B cell (primary cell): Measurements from ENCODE around the gene MS4A18. TPM values are rescaled to one million over a fixed set of nuclear protein-coding genes. Genes with fewer than 3 reads are reported as not detected.

Experiments
- ATAC-seq: fragments of 200-7000 bp; cut with Tn5 transposase; one replicate; pipeline ENCODE4 v1.10.0; 2021; ENCODE audit warnings: low read depth, mild to moderate bottlenecking, moderate number of reproducible peaks, moderate library complexity
- CTCF ChIA-PET: fragments of 350-600 bp; sonication (Branson Sonifier 250); formaldehyde crosslinking; loops from one replicate; lab custom pipeline; 2021; ENCODE audit warnings: antibody characterized with exemption, inconsistent platforms; lab: Charles Lee
- POLR2A ChIA-PET: fragments of 350-600 bp; sonication (Branson Sonifier 250); formaldehyde crosslinking; loops from one replicate; lab custom pipeline; 2021; ENCODE audit warnings: antibody characterized with exemption; lab: Charles Lee
- DNase-seq: peaks from one replicate; pipeline ENCODE4 v3.0.0; 2013
- H2AFZ ChIP-seq: 2 replicates; pipeline ENCODE4 v1.6.1; 2012; ENCODE audit warnings: mild to moderate bottlenecking, low read depth, low read length; ENCODE audit not compliant: insufficient read depth, poor library complexity, severe bottlenecking
- H3K27ac ChIP-seq, 2 donors: 1 replicate in 1 of 2; 2 replicates in 1 of 2; pipeline ENCODE4 v1.5.1; 2012 to 2013; ENCODE audit warnings: low read length in 2 of 2, mild to moderate bottlenecking in 2 of 2, moderate library complexity in 1 of 2
- H3K27me3 ChIP-seq, 4 experiments: fragments of 200-600 bp in 1 of 4; sonication (generic) in 1 of 4; replicated peaks in 1 of 4; 1 replicate in 2 of 4; 2 replicates in 2 of 4; pipeline versions ENCODE4 v1.6.1 to v1.7.0; 2013 to 2016; ENCODE audit warnings: low read length in 3 of 4, mild to moderate bottlenecking in 2 of 4, mixed read lengths in 1 of 4, moderate library complexity in 1 of 4; ENCODE audit not compliant: insufficient read depth in 4 of 4, control insufficient read depth in 3 of 4; ENCODE audit errors: control extremely low read depth in 1 of 4
- H3K36me3 ChIP-seq, 2 experiments: replicated peaks in 1 of 2; 1 replicate in 1 of 2; 2 replicates in 1 of 2; pipeline versions ENCODE4 v1.6.1 to v1.7.1; 2013; ENCODE audit warnings: low read length in 1 of 2; ENCODE audit not compliant: insufficient read depth in 2 of 2, control insufficient read depth in 1 of 2; ENCODE audit errors: control extremely low read depth in 1 of 2, extremely low read depth in 1 of 2
- H3K4me1 ChIP-seq, 2 donors: fragments of 200-600 bp in 1 of 2; sonication (generic) in 1 of 2; 1 replicate in 1 of 2; 2 replicates in 1 of 2; pipeline versions ENCODE4 v1.5.1 to v1.6.1; 2013 to 2017; ENCODE audit warnings: low read length in 2 of 2; ENCODE audit not compliant: control insufficient read depth in 2 of 2, insufficient read depth in 2 of 2
- H3K4me2 ChIP-seq: replicated peaks from 2 replicates; pipeline ENCODE3; 2012; ENCODE audit warnings: mild to moderate bottlenecking, low read depth, low read length; ENCODE audit not compliant: poor library complexity, severe bottlenecking
- H3K4me3 ChIP-seq, 5 experiments: fragments of 200-600 bp in 1 of 5; sonication (generic) in 1 of 5; 1 replicate in 3 of 5; 2 replicates in 2 of 5; pipeline versions ENCODE4 v1.5.1 to v1.7.0; 2011 to 2016; ENCODE audit warnings: low read length in 4 of 5, mild to moderate bottlenecking in 4 of 5, low read depth in 2 of 5, control low read depth in 1 of 5, moderate library complexity in 1 of 5; ENCODE audit not compliant: insufficient read depth in 1 of 5; ENCODE audit errors: control extremely low read depth in 1 of 5, extremely low read depth in 1 of 5
- H3K79me2 ChIP-seq: fragments of 200-600 bp; sonication (generic); one replicate; pipeline ENCODE4 v1.6.0; 2016; ENCODE audit warnings: low read length; ENCODE audit not compliant: control insufficient read depth, insufficient read depth
- H3K9ac ChIP-seq: fragments of 200-600 bp; sonication (generic); 2 replicates; pipeline ENCODE4 v1.6.1; 2017; ENCODE audit warnings: mild to moderate bottlenecking, low read length, moderate library complexity
- H3K9me3 ChIP-seq, 3 donors: one replicate each; pipeline versions ENCODE4 v1.6.1 to v1.7.1; 2013; ENCODE audit warnings: low read length in 2 of 3; ENCODE audit not compliant: control insufficient read depth in 2 of 3, insufficient read depth in 1 of 3; ENCODE audit errors: control extremely low read depth in 1 of 3
- H4K20me1 ChIP-seq: 2 replicates; pipeline ENCODE4 v1.6.0; 2012; ENCODE audit warnings: mild to moderate bottlenecking, low read length; ENCODE audit not compliant: insufficient read depth, control insufficient read depth, poor library complexity, severe bottlenecking
- H3K27ac Mint-ChIP-seq: one replicate; pipeline ENCODE4 v1.8.0; 2021; ENCODE audit warnings: mixed read lengths
- H3K27me3 Mint-ChIP-seq: one replicate; pipeline ENCODE4 v1.8.0; 2021; ENCODE audit warnings: mixed read lengths
- H3K4me1 Mint-ChIP-seq: one replicate; pipeline ENCODE4 v1.8.0; 2021; ENCODE audit warnings: mixed read lengths
- H3K4me3 Mint-ChIP-seq: one replicate; pipeline ENCODE4 v1.8.0; 2021; ENCODE audit warnings: mixed read lengths
- H3K9me3 Mint-ChIP-seq: one replicate; pipeline ENCODE4 v1.8.0; 2022; ENCODE audit warnings: mixed read lengths; ENCODE audit not compliant: insufficient read depth
- EZH2 ChIP-seq: IDR thresholded peaks from 2 replicates; pipeline ENCODE4 v1.6.1; 2012; ENCODE audit warnings: borderline replicate concordance, low read depth, mild to moderate bottlenecking, moderate library complexity, low read length; ENCODE audit not compliant: insufficient read depth, poor library complexity, severe bottlenecking
- WGBS: methylation state at CpG from one replicate; pipeline ENCODE4 v1.1.5; 2013; ENCODE audit warnings: missing lambda C conversion rate; ENCODE audit not compliant: insufficient coverage; 5-methylcytosine and 5-hydroxymethylcytosine counted together
- intact Hi-C: fragments of 100-400 bp; cut with micrococcal nuclease; formaldehyde crosslinking; loops from one replicate; pipeline ENCODE4 v1.10.0; 2022
- polyA plus RNA-seq: library from polyadenylated mRNA; depleted of rRNA; stranded (reverse); fragments of >200 nt; gene quantifications from 2 replicates; pipeline ENCODE4 v1.2.3, GENCODE V29; 2012
- total RNA-seq, 2 donors: library from RNA; stranded (reverse); fragments of 120-200 nt in 1 of 2; gene quantifications; 1 replicate in 1 of 2; 2 replicates in 1 of 2; pipeline versions ENCODE4 v1.2.3 to v1.2.4, GENCODE V29; 2013 to 2022
- TF ChIP-seq, protein P1 (sequence below): fragments of 200-600 bp; IDR thresholded peaks from one replicate; pipeline ENCODE4 v1.8.0; 2022; ENCODE audit warnings: antibody characterized with exemption, mild to moderate bottlenecking

The MS4A18 gene
- total and polyA plus RNA-seq, 2 donors (not counting 1 experiment from before 2014, with no cell fraction given), result not detected

DNA sequence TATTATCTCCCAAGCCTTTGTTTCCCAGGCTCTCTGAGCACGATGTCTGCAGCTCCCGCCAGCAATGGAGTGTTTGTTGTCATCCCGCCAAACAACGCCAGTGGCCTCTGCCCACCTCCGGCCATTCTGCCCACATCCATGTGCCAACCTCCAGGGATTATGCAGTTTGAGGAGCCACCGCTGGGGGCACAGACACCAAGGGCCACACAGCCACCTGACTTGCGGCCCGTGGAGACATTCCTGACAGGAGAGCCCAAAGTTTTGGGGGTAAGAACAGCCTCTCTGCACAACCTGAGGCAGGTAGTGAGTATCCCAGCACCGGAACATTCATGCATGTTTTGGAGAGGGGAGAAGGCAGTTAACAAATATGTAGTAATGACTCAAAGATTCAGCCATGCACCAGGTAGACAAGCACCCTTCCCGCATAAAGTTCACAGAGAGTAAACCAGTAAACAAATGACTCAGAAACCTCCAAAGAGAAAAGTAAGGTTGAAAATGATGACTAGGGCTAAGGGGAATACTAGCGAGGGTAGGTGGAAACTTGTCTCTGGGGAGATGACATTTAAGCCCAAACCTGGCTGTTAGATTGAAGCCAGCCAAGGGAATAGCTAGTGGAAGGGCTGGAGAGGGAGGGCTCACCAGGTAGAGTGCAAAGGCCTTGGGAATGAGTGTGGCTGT lies 39.3 kb downstream of the MS4A18 start:
- H3K4me3 ChIP-seq, result no peak overlapping the region
- Mint-ChIP-seq H3K4me1 (peaks cover 49% of the 10 kb centered on the region), H3K27ac (peak overlapping the region; percentile 5), H3K9me3 (no peaks in the 10 kb centered on the region), H3K4me3 (no peak overlapping the region), H3K27me3 (peaks cover 30% of the 10 kb centered on the region)
- WGBS, result 85% methylated on average over 10 of the region's 11 CpGs
- intact Hi-C loops, result loop anchor here (5.0 kb wide), 1 partner anchor 497 kb away; no protein-coding TSS in a partner anchor
- peaks cover 0 to 18% (median 1%) of the 10 kb centered on the region in 4 experiments for H3K27me3 ChIP-seq
- ChIA-PET CTCF (interaction anchor here (0.8 to 6.5 kb wide), 13 partner anchors 10 to 498 kb away, joined by 3 to 102 read pairs (median 4); no protein-coding TSS in a partner anchor), POLR2A (no interaction called here)
- DNase-seq (no peak), ATAC-seq (no peak)
- peaks cover 0 to 8% (median 0%) of the 10 kb centered on the region in 3 donors for H3K9me3 ChIP-seq
- no peaks in the 10 kb centered on the region for H3K36me3 ChIP-seq
- peaks cover 25 to 30% of the 10 kb centered on the region in 2 donors for H3K4me1 ChIP-seq
- no peak overlapping the region for H3K9ac ChIP-seq
- H2AFZ ChIP-seq, result no peak overlapping the region
- H3K79me2 ChIP-seq, result no peaks in the 10 kb centered on the region
- H4K20me1 ChIP-seq, result no peaks in the 10 kb centered on the region
- H3K27ac ChIP-seq, result no peak overlapping the region
- no peak for TF ChIP-seq EZH2
- TF ChIP-seq, protein P1, sequence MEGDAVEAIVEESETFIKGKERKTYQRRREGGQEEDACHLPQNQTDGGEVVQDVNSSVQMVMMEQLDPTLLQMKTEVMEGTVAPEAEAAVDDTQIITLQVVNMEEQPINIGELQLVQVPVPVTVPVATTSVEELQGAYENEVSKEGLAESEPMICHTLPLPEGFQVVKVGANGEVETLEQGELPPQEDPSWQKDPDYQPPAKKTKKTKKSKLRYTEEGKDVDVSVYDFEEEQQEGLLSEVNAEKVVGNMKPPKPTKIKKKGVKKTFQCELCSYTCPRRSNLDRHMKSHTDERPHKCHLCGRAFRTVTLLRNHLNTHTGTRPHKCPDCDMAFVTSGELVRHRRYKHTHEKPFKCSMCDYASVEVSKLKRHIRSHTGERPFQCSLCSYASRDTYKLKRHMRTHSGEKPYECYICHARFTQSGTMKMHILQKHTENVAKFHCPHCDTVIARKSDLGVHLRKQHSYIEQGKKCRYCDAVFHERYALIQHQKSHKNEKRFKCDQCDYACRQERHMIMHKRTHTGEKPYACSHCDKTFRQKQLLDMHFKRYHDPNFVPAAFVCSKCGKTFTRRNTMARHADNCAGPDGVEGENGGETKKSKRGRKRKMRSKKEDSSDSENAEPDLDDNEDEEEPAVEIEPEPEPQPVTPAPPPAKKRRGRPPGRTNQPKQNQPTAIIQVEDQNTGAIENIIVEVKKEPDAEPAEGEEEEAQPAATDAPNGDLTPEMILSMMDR, result no peak
- peak overlapping the region; percentile 45 for H3K4me2 ChIP-seq

GRCh38 chr11:60764879-60765278 lies 40.4 kb downstream of the MS4A18 start:
- H3K4me3 ChIP-seq, result no peak overlapping the region
- TF ChIP-seq, protein P1, result no peak
- no peak for TF ChIP-seq EZH2
- ChIA-PET POLR2A (no interaction called here), CTCF (interaction anchor here (0.6 to 6.5 kb wide), 5 partner anchors 8 to 627 kb away, joined by 4 to 102 read pairs (median 8); partner anchors contain the start of genes MS4A15 and TMEM216)
- Mint-ChIP-seq H3K9me3 (no peaks in the 10 kb centered on the region), H3K4me3 (no peak overlapping the region), H3K27ac (no peak overlapping the region), H3K27me3 (peaks cover 32% of the 10 kb centered on the region), H3K4me1 (peaks cover 39% of the 10 kb centered on the region)
- H3K27ac ChIP-seq, result no peak overlapping the region
- WGBS, result no CpG with 5 or more reads among the region's 1 CpG
- intact Hi-C loops, result loop anchor here (5.0 kb wide), 1 partner anchor 498 kb away; no protein-coding TSS in a partner anchor
- no peaks in the 10 kb centered on the region for H3K36me3 ChIP-seq
- no peak for ATAC-seq
- H3K27me3 ChIP-seq, result peaks cover 0 to 21% (median 1%) of the 10 kb centered on the region in 4 experiments
- peaks cover 25 to 30% of the 10 kb centered on the region in 2 donors for H3K4me1 ChIP-seq
- DNase-seq, result peak; percentile 25
- H3K4me2 ChIP-seq, result no peak overlapping the region
- H3K79me2 ChIP-seq, result no peaks in the 10 kb centered on the region
- peaks cover 0 to 8% (median 0%) of the 10 kb centered on the region in 3 donors for H3K9me3 ChIP-seq
- H4K20me1 ChIP-seq, result no peaks in the 10 kb centered on the region
- no peak overlapping the region for H3K9ac ChIP-seq
- no peak overlapping the region for H2AFZ ChIP-seq
